ENCODE measurements around the gene REXO4.

GRCh38 chr9:133406480-133407307 is 11.1 kb downstream of the REXO4 start:
- TF ChIP-seq CTCF (IDR thresholded peaks at IDR 0.05; ENCODE audit: poor library complexity), result peak; percentile 88
- TF ChIP-seq EZH2 (IDR thresholded peaks at IDR 0.05; ENCODE audit: borderline replicate concordance), result no peak
- no peak for TF ChIP-seq EZH2phosphoT487 (IDR thresholded peaks at IDR 0.05; ENCODE audit: low read depth, severe bottlenecking, unreplicated experiment)
